SIG-M5 treated with dmso at 0.1 percent for 504 hours (cell line): ENCODE data around the gene PAEP.
"Not testable (repeated sequence)": the region's sequence is repeated elsewhere in the genome, so short reads cannot be mapped to it uniquely, and the experiment has no call there.

ENCODE experiments used
- DNase-seq: peaks from one replicate; lab custom pipeline; 2025; ENCODE audit not compliant: unreplicated experiment; lab: John Stamatoyannopoulos, UW

Gene PAEP

DNA sequence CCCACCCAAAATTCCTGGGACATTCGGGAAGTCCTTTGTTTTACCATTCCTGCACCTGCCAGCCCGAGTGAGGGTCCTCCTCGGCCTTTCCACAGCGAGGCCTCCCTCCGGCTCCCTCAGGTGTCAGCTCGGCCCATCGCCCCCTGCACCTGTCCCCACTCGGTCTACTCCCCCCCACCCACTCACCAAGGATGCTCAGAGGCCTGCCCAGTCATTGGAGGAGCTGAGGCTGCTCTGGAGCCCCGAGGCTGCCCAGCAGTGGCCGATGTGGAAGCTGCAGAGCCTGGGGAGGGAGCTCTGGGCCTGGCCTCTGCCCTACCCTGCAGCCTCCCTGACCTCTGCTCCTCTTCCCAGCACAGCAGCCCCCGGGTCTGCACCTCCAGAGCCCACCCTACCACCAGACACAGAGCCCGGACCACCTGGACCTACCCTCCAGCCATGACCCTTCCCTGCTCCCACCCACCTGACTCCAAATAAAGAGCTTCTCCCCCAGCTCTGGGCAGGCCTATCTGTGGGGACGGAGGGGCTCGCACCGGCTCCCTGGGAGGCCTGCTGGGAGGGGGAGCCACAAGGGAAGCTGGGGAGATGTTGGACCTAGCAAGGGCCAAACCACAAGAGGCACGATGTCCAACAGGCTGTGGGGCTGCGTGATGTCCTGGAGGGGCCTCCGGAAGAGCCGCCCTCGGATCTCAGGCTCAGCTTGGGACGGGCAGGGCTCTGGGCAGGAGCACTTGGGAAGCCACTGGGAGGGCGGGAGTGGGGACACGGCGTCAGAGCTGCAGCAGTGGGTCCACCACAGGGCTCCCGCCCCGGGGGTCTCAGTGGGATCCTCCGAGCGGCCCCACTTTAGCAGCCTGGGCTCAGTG is 11.8 kb upstream of the PAEP start:
- DNase-seq, result not testable (repeated sequence)

DNA sequence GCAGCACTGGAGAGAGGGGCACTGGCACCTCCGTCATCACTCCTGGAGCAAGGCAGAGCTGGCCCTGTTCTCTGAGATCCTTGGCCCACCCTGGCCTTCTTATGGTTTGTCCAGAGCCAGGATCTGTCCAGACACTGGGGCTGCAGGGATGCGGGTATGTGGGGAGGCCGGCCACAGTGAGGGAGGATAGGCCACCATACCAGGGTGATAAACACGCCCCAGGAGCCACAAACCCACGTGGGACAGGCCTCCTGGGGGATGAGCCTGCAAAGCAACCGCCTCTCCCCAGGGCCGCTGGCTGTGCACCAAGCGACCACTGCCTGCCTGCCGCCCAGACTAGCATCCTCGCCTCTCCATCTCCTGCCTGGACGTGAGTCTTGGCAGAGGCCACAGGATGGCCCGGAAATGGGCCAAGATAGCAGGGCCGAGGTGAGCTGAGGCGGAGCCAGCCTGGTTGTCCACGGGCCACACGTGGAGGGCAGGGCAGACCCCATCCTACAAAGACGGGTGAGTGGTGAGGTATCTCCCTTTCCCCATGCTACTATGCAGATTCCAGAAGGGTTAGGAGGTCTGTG is 11.1 kb upstream of the PAEP start:
- no peak for DNase-seq

DNA sequence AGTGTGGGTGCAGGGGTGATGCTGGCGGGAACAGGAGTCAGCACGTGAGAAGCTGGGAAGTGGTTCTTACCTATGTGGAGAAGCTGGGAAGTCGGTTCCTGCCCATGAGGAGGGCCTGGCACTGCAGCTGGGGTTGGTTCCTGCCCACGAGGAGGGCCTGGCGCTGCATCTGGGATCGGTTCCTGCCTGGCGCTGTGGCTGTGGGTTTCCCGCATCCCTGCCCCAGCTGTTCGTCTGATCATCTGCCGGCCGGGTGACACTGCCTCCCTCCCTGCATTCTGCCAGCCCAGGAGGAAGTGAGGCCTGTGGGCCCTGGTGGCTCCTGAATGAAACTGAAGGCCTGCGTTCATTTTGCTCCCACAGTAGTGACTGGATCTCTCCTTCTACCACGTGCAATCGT is 10.5 kb upstream of the PAEP start:
- DNase-seq, result no peak

DNA sequence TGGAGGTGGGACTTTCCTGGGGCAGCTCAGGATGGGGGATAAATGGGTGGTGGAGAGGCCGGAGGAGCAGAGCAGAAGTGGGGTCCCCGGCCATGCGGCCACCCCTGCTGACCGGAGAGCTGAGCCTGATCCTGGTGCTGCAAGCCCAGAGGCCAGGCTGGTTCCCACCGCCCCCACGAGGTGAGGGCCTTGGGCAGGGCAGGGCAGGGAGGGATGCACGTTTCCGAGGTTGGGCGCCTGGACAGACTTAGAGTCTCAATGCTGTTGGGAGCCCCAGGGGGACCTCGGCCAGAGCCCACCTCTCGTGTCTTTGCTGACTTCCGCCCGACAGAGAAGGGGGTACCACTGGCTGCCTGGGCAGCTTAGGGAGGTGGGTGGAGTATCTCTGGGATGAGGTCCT is 10.1 kb upstream of the PAEP start:
- DNase-seq, result no peak

DNA sequence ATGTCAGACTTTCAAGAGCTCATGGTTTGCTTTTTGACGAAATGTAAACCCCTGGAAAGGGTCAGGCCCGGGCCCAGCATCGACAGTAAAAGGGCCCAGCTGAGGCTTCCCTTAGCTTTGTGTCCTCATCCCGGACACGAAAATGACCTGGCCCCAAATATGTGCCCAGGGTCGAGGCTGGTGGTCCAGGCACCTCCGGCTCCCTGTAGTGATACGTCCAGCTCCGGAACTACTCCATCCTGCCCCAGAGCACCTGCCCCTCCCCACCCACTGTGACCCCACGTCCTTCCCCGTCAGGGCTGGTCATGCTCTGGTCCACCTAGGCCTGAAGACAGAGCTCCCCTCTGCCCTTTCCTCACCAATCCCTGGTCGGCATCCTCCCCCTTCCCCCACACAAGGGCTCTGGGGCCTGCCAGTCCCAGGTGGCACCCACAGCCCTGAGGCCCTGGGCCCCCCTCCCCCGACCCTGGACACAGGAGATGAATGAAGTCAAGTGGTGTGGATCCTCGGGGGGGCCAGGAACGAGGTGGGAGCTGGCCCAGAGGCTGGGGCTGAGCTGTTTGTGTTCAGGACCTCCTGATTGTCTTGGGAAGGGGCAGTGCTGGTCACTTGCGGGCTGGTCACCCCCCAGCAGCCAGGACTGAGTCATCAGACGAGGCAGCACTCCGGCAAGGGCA is 9.4 kb upstream of the PAEP start:
- DNase-seq, result no peak

DNA sequence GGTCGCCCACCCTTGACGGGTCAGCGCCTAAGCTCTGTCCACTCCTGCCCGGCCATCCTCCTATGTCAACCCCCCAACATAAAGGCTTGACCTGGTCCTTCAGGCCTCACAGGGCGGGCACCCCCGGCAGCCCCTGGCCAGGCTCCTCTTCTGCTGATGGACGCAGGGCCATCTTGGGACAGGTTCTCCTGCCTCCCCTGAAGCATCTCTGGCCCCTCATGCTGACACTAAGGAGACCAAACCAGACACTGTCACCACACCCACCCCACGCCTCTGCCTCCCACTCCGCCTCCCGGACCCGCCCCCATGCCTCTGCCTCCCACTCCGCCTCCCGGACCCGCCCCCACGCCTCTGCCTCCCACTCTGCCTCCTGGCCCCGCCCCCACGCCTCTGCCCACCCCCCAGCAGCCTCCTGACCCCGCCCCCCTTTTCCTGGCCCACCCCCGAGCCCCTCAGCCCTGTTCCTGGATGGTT is 8.8 kb upstream of the PAEP start:
- no peak for DNase-seq

DNA sequence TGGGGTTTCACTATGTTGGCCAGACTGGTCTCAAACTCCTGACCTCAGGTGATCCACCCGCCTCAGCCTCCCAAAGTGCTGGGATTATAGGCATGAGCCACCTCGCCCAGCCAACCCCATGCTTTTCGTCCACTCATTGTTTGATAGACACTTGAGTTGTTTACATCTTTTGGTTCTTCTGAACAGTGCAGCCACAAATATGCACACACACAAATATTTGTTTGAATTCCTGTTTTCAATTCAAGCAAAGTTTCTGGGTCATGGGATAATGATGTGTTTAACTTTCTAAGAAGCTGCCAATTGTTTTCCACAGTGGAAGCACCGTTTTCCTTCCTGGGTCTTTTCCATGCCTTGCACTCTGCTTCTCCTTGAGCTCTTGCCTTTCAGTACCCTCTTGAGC is 6.8 kb upstream of the PAEP start:
- no peak for DNase-seq

DNA sequence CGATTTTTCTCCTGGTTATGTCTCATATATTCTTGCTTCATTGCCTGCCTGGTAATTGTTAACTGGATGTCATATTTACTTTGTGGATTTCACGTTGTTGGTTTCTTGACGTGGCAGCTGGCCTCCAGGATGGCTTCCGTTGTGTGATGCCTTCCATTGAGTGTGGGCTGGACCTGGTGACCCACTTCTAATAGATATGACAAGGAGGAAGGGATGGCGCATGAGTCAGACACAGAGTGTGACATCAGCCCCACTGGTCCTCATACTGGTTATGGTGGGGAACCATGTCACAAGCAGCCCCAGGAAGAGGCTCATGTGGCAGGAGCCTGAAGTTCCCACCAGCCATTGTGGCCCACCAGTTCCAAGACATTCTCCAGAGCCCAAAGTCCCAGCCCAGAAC is 6.4 kb upstream of the PAEP start:
- DNase-seq, result no peak

DNA sequence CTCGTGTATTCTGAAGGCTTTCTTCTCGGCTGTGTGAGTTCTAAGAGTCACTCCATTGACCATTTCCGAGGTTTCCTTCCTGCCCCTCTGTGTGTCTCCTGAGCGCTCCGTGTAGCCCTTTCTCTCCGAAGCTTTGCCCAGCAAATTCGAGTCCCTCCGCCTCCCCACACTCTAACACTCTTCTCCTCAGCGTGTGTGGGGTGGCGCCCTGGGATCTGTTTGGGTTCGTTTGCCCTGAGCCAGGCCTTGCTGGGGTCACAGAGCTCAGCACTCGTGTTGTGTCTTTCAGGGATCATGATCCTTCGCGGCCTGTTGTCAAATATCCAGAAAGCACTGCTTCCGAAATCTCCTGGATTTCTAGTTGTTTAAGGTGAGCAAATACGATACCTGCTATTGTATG is 5.6 kb upstream of the PAEP start:
- DNase-seq, result no peak

DNA sequence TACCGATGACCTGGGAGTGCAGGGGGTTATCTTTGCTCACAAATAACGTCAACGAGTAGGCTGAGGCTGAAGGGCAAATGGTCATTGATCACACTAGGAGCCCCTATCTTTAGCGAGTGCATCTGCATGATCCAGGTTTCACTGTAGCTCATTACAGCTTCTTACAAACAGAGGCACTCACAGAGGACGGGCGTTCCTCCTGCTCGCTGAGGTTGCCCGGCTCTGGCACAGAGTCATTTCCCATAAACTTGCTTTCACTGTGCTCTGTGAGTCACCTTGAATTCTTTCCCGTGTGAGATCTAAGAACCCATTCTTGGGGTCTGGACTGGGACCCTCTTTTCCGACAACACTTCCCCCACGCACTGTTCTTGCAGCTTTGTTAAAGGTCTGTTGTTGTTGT is 1.9 kb upstream of the PAEP start:
- DNase-seq, result no peak

DNA sequence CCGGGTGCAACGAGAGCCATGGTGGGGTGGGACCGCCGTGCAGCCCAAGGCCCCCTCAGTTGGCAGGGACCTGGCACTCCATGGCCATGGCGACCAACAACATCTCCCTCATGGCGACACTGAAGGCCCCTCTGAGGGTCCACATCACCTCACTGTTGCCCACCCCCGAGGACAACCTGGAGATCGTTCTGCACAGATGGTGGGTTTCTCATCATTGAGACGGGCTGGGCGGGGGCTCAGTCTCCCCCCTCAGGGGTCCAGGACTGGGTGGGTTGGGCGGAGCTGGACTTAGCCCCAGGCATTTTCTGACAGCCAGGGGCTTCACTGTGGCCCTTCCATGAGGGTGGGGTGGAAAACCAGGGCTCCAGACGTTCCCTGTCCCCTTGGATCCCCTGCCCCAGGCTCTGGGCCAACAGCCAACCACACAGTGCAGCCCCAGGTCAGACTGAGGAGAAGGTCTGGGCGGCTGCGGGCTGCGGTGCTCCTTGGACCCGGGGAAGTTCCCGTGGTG is 734 bp downstream of the PAEP start:
- no peak for DNase-seq

DNA sequence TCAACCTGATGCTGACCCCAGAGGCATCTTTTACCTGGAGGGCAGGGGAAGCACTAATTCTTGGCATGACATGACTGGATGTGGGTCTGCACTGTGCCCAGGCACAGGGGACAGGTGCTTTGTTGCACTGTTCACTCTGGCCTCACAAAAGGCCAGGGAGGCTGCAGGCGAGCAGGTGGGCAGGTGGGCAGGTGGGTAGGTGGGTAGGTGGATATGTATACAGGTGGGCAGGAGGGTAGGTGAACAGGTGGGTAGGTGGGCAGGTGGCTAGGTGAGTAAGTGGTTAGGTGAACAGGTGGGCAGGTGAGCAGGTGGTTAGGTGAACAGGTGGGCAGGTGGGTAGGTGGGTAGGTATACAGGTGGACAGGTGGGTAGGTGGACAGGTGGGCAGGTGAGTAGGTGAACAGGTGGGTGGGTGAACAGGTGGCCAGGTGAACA is 1.5 kb downstream of the PAEP start:
- no peak for DNase-seq

DNA sequence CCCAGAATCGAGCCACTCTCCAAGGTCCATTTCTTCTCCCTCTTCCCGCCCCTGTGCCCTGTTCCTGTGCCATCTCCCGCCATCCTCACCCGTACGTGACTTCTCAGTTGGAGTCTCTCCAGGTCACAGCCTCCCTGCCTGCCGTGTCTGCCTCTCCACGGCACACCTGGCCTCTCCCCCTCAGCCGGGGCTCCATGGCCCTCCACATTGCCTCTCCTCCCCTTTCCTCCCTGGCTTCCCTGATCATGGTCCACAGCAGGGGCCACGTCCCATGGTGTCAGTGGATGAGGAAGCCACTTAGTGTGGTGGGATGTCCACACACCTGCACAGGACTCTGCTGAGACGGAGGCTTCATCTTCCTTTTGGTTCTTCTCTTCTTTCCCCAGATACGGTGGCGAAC is 2.3 kb downstream of the PAEP start:
- DNase-seq, result no peak

DNA sequence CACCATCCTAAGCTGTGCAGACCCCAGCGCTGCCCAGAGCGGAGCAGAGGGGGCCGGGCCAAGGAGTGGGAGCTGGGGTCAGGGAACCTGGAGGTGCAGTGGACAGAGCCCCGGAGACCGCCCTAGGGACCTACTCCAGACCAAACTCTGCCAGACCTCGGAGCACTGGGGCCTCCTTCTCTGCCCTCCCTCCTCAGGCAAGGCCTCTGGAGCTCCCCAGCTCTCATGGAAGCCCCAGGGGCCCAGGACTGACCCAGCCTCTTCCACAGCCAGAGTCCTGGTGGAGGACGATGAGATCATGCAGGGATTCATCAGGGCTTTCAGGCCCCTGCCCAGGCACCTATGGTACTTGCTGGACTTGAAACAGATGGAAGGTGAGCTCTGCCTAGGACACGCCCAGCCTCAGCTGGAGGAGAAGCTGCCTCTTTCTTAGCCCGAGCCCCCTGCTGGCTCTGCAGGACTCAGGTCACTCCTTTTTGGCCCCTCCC is 3.6 kb downstream of the PAEP start:
- DNase-seq, result no peak

DNA sequence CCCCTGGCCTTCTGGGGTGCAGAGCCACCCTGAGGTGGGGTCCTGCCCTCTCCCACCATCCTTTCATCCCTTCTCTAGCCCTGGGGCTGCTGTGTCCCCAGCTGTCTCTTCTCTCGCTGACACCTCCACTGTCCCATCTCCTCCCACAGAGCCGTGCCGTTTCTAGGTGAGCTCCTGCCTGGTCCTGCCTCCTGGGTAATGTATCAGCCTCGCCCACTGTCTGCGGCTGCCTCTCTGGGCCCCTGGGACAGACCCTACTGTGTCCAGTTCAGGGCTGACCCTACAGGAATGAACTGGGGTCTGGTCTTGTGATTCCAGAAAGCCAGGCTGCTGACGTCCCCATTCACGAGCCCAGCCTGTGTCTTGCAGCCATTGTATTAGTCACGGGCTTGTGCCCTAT is 4.1 kb downstream of the PAEP start:
- no peak for DNase-seq

DNA sequence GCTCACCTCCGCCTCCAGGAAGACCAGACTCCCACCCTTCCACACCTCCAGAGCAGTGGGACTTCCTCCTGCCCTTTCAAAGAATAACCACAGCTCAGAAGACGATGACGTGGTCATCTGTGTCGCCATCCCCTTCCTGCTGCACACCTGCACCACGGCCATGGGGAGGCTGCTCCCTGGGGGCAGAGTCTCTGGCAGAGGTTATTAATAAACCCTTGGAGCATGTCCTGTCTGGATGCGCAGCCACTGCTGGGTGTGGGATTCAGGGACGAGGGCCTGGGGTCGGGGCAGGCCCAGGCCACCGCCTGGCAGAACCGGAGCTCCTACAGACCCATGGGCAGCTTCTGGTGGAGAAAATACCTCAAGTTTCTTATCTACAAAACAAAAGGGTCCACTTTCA is 5.0 kb downstream of the PAEP start:
- DNase-seq, result no peak

DNA sequence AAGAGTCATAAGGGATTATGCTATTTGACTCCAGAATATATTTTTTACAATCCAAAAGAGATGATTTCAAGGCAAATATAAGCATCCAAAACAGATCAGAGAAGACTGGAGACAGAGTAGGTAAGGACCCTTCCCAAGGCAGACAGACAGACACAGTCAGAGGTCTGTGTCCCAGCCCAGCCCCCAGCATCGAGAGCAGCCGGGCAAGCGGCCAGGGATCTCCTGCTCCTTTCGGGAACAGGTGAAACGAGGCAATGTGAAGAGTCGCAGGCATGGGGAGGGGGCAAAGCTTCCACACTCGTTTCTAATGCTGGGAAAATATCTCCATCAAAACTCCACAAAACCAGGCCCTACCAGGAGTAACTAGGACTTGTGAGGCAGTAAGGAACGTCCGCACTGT is 5.8 kb downstream of the PAEP start:
- no peak for DNase-seq

DNA sequence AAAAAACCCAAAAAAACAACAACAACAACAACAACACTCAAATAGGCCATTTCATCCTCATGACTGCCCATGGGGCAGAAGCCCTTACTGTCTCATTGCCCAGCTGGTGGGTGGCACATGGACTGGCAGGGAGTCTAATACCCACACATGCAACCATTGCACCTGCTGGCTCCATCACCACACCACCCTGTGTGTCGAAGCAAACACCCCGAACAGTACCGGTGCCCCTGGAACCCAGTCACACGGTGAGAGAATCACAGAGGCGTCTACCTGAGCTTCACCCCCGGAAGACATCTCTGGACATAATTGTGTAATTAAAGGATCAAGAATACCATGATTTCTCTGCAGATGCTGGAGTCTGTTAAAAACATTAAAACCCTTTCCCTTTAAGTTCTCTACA is 6.5 kb downstream of the PAEP start:
- no peak for DNase-seq

DNA sequence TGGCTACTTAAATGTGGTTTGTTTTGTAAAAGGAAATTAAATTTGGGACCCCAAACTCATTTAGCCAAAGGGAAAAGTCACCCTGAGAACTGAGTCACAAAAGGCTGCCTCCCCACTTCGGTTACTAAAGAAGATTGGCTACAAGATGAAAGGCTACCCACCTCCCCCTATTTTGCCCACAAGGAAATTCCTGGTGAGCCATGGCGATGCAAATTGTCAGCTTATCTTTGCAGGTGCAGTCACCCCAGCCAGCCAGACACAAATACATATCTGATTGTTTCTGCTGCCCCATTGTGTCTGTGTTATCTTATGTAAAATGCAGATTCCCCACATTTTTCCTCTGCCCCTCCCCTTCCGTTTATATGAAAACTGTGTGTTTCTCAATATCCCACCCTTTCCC is 8.9 kb downstream of the PAEP start:
- DNase-seq, result no peak

DNA sequence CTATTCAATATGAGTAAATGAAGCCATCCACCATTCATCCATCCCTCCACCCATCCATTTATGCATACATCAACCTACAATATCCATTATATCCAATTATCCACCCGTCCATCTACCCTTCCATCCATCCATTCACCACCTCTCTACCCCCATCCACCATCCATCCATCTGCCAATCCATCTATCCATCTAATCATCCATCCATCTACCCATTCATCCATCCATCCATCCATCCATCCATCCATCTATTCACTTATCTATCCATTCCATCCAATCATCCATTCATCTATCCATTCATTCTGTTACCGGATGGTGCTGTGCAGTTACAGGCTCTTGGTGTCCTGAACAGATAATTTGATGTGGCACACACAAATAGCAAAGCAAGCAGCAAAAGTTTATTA is 10.7 kb downstream of the PAEP start:
- no peak for DNase-seq

DNA sequence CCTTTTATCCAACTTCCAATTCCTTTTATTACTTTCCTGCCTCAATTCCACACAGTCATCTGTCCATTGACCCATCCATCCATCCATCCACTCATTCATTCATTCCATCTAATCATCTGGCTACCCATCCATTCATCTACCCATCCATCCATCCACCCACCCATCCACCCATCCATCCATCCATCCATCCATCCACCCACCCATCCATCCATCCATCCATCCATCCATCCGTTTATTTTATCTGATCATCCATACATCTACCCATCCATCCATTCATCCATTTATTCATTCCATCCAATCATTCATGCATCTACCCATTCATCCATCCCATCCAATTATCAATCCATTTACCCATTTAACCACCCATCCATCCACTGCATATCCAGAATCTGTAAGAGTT is 11.6 kb downstream of the PAEP start:
- no peak for DNase-seq

DNA sequence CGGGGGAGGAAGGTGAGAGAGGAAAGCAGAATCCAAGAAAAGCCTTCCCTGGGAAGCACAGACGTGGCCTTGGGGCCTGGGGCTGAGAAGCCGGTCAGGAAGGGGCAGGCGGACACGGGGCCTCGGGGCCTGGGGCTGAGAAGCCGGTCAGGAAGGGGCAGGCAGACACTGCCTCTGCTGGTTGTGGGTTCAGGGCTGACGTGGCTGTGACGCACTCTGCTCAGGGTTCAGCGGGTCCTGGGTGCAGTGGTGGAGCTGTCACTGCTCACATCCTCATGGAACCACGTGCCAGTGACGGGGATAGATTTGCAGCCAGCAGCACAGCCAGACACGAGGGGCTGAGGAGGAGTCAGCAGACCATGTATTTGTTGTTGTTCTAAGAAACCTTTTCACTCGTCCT is 12.8 kb downstream of the PAEP start:
- no peak for DNase-seq
